Medulla oblongata (tissue), 1 donor: ENCODE measurements around the gene COL1A1.

Experiments
- DNase-seq: peaks from one replicate; pipeline ENCODE4 v3.0.0-alpha.2; 2015; ENCODE audit errors: extremely low spot score

Gene COL1A1

DNA sequence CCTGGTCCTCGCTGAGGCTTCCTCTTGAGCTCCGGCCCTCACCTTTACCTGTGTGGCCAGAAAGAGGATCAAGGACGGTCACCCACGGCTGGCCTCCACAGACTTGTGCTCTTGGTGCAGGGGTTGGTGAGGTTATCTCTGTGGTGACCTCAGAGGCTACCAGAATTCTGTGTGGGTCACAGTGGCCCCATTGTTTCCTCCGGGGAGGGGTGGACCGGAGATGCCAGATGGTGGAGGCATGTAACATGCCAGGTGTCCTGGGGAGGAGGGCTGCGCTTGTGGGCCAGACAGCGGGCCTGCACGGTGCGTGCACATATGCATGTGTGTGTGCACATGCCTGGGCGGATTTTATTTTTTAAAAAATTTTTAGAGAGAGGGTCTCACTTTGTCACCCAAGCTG, 29.3 kb downstream of the COL1A1 start:
- no peak for DNase-seq

DNA sequence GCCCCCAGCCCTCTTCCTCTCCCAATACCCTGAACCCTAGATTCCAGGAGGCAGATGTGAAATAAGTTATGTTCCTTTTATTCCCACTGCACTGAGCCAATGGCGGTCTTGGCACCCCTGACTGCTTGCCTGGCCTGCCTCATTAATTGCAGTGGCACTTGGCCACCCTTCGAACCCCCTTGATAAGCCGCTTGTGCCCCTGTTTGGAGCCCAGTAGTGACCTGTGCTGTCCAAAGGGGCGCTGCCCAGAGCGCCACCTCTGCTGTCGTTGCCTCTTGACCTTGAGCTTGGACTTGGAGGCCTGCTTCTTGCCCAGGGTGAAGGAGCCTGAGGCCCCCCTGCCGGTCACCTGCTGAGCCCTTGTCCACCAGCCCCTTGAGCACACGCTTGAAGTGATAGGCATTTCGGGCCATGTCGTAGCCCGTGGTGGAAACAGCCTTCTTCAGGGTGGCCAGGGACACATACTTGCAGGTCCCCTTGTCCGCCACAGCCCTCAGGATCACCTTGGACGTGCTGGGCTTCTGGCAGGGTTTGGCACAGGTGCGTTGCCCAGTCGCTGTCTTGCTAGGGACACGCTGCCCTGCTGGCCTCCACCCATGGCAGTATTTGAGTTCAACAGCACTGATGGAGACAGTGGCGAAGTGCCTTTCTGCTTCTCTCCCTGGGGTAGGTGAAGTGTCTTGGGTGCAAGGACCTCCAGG, 29.9 kb downstream of the COL1A1 start:
- no peak for DNase-seq

DNA sequence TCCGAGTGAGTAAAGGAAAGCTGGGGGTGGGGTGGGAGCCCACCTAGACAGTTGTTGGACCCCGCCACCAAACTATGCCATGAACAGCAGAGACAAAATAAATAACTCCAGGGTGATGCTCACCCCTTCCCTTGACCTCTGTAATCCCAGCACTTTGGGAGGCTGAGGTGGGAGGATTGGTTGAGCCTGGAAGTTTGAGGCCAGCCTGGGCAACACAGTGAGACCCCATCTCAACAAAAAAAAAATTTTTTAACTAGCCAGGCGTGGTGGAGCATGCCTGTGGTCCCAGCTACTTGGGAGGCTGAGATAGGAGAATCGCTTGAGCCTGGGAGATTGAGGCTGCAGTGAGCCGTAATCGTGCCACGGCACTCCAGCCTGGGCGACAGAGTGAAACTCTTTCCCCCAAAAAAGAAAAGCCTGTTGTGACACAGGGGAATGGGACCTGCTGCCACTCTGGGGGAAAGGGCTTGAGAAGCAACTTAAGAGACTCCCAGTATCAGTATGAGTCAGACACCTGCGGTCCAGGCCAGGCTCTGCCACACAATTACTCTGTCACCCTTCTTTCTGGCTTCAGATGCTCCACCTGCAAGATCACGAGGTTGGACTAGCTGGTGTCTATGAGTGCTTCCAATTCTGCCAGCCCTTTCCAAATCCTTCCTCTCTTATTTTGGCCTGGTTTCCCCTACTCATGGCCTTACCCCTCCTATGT, 30.6 kb downstream of the COL1A1 start:
- DNase-seq, result no peak

DNA sequence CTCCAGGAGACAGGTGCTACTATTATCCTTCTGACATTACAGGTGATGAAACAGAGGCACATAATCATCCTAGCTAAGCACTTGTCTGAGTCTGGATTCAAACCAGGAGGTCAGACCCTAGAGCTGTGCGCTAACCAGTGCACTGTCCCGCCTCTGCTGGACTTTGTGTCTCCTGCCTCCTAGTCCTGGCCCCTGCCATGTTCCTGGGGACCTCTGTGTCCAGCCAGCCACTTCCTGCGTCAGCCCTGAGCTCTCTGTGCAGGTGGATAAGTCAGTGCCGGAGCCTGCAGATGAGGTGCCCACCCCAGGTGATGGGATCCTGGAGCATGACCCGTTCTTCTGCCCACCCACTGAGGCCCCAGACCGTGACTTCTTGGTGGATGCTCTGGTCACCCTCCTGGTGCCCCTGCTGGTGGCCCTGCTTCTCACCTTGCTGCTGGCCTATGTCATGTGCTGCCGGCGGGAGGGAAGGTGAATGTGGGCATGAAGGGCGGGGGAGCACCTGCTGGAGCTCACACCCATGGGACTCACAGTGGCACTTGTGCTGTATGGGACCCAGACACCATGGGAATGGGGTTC, 31.5 kb downstream of the COL1A1 start:
- DNase-seq, result no peak

DNA sequence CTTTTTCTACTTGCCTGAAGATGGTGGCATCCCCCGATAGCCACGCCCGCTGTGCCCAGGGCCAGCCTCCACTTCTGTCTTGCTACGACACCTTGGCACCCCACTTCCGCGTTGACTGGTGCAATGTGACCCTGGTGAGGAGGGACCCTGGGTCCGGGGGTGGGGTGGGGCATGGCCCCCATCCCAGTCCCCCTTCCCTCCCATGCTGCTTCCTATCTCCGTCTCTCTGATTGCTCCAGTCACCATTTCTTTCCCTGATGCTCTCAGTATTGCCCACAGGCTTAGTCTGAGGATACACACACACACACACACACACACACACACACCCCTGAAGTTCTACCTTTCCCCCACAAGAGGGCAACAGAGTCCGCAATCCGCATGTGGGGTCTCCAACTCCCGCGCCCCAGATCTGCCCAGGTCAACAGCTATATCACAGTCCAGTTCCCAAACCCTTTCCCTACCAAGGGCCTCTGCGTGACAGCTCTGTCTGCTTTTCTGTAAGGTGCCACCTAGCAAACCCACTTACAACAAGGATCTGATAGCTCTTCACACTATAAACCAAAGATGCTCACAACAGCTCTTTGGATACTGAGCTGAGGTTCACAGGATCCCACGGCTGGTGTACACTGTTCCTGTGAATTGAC, 32.2 kb downstream of the COL1A1 start:
- peak; percentile 64 for DNase-seq

DNA sequence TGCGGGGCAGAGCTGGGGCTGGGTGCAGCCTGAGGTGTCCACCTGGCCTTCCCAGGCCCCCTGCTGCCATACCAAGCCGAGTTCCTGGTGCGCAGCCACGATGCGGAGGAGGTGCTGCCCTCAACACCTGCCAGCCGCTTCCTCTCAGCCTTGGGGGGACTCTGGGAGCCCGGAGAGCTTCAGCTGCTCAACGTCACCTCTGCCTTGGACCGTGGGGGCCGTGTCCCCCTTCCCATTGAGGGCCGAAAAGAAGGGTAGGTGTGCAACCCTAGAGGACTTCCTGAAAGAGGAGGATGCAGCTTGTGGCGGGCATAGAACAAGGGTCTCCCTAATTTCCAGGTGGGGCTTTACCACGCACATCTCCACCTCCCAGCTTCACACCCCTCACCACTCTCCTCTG, 33.1 kb downstream of the COL1A1 start:
- no peak for DNase-seq

DNA sequence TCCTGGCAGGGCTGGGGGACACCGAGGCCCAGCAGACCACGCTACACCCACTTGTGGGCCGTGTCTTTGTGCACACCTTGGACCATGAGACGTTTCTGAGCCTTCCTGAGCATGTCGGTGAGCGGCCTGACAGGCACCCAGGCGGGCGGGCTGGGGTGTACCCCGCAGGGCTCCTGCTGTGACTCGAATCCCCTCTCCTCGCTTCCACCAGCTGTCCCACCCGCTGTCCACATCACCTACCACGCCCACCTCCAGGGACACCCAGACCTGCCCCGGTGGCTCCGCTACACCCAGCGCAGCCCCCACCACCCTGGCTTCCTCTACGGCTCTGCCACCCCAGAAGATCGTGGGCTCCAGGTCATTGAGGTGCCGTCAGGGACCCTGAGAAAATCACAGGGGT, 34.1 kb downstream of the COL1A1 start:
- DNase-seq, result no peak

DNA sequence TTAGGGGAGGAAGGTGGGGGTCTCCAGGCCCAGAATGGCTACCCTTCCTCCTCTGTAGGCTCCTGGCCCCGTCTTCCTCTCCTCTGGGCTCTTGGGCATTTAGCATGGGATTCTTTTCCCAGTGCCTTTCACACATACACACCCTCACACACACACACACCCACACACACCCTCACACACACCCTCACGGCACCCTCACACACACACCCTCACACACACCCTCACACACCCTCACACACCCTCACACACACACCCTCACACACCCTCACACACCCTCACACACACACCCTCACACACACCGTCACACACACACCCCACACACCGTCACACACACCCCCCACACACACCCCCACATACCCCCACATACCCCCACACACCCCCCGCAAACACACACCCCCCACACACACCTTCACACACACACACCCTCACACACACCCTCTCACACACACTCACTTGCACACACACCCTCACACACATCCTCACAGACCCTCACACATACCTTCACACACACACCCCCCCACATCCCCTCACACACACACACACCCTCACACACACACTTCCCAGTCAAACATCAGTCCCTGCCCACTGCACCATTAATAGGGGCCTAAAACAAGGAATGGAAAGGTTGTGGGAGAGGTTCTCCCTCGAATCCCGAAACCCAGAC, 34.8 kb downstream of the COL1A1 start:
- no peak for DNase-seq

DNA sequence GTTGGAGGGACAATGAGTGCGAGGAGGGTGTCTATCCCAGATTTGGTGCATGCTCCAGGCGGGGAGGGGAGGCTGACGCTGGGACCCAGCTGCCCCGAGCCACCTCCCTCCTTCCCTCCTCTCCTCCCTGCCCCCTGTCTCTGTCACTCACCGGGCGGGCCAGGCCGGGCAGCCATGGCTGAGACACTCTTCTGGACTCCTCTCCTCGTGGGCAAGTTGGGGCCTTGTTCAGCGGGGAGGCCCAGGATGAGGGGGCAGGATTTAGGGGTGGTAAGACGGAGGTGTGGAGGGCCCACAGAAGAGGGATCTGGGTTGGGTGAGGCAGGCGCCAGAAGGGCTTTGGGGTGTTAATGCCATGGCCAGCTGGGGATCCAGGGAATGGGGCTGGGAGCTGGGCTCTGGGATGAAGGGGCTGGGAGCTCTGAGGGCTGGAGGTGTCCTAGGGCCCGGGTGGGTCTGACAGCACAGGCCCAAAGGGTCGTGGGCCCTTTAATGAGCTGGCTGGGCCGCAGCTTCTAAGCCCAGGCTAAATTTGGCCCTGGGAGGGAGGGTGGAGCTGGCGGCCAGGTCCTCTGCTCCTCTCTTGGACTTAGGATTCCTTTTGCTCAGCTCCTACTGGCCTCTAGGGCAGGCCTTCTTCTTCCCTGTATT, 35.4 kb downstream of the COL1A1 start, which contains the start of gene SGCA:
TSS of gene SGCA (plus strand) at position 139 of the 651 bp plus-strand sequence. CDS start at position 175, 36 bp downstream.
- DNase-seq, result no peak

DNA sequence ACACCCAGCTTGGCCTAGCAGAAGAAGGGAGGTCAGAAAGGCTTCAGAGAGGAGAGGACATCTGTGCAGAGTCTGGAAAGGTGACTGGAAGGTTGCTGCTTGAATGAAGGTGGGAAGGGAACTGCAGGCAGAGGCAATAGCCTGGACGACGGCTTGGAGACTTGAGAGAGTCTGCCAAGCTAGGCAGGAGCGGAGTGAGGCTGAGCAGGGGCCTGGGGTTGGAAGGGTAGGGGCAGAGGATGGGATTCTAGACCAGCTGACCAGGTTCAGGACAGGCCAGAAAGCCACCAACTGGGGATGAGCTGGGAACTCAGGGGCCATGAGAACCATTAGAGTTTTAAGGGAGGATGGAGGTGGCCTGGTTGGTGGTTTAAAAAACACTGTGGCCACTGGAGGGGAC, 36.0 kb downstream of the COL1A1 start:
- no peak for DNase-seq

DNA sequence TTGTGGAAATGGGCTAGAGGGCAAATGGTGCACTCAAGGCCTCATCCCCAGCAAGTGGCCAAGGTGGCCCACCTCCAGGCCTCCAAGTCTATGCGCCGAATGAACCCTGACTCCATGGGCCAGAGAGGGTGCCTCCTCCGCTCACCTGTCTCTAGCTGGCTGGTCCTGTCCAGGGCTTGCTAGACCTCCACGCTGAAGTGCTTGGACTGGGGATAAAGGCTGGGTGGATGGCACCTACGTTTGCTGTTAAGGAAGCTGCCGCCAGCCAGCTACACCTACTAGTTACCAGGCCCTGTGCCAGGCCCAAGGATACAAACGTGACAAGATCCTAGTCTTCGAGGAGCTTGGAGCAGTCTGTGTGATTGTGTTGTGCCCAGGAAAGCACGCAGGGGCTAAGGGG, 36.4 kb downstream of the COL1A1 start:
- no peak for DNase-seq

DNA sequence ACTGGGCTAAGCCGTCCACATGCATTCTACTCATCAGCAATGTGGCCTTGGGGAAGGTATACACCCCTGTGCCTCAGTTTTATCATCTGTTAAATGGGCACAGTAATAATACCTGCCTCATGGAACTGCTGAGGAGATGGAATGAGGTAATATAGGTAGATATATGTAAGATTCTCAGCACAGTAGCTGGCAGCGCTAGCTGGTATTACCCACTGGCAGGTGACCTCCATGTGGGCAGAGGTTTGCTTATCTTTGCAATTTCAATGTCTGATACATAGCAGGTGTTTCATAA, 36.8 kb downstream of the COL1A1 start:
- no peak for DNase-seq

DNA sequence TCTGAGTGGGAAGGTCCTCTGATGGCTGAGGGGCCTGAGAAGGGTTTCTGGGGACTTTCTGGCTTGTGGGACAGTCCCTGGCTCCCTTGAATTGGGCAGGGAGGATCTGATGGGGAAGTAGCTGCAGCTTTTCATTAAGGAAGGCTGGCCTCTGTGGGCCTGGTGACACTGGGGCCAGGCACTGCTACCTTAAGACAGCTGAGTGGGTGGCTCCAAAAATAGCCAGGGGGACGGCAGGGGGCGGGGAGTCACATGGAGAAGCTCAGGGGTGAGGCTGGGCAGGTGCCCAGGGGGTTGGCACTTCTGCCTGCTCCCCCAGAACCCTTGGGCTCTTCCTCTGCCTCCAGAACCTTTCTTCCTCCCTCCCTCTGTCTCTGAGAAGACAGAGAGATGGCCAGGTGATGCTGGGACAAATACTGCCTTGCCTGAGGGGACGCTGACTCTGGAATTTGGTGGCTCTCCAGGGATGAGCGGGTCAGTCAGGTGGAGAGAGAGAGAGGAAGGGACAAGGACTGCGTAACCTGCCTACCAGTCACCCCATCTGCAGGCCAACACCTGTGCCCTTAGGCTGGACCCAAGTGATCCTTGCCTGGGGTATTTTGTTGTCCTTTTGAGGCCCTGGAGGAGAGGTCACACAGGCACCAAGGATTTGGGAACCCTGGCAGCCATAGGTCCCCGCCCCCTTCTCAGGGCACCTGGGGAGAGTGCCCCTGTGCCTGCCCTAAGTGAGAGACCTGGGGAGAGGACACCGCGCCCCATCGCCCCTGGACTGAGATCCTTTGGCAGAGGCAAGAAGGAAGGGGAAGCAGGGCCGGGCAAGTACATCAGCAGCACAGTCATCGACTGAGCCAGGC, 37.4 kb downstream of the COL1A1 start:
- DNase-seq, result no peak

DNA sequence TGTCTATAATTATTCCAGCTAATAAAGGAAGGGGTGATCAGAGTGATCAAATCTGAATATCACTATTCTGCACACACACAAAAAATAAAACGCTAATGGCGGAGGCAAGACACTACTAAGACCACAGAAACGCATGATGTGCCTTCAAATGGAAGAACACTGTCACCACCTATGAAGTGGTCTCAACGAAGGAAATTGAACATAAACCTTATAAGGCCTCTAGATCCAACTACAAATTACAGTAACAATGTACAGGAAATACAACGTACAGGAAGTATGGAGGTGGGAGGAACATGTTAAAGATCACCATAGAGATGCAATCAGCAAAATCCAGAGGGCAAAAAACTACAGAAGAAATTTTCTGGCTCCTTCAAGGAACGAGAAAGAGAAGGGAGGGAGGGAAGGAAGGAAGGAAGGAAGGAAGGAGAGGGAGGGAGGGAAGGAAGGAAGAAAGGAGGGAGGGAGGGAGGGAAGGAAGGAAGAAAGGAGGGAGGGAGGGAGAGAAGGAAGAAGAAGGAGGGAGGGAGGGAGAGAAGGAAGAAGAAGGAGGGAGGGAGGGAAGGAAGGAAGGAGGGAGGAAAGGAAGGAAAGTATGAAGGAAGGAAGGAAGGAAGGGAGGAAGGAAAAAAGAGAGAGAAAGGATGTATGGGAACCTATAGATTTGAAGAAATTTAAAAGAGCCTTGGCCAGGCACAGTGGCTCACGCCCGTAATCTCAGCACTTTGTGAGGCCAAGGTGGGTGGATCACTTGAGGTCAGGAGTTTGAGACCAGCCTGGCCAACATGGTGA, 38.8 kb downstream of the COL1A1 start:
- DNase-seq, result no peak

DNA sequence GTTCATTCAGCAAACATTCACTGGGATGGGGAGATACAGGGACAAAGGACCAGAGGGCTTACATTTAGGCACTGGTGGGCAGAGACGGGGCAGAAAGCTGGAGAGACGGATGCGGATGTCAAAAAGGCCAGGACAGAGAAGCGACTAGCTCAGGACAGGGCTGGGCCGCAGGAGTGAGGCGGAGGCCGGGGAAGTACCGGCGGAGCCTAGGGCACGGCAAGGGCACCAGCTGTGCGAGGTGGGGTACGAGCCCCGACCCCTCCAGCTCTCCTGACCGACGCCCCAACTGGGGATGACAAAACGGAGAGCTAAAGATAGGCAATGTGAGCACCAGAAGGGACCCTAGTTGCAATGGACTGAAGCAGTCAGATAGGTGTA, 39.5 kb downstream of the COL1A1 start:
- DNase-seq, result no peak

DNA sequence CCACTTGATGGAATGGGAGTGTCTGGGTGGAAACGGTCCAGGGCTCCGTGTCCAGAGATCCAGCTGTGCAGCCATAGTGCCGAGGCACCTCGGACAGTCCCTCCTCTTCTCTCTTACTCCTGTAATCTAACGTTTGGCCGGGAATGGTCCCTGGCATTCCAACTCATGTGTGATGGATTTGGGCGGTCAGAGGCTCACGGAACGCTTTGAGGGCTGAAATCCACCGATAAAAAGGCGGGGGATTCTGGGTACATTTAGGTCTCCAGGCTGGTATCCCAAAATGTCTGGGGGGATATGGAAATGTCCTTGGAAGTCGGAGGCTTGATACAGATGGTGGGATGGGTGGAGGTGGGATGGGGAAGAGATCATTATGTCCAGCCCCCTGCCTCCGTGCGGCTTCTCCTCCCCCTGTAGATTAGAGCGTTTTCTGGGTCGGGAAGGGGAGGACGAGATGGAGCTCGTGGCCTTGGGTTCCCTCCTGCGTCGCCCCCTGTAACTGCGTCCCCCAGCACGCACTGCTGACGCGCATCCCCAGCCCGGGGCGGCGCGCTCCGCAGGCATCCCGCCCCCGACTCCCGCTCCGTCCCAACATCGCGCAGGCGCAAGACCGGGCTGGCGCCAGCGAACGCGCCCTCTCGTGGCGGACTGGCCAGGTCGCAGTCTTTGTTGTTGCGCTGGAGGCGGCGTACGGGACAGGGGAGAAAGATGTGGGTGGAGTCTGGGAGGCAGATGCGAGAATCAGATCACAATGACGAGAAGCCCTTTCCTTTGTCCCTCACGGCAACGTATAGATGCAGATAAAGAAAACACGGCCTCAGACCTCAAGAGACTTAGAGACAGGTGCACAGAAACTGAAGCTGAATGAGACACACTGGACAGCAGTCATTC, 40.2 kb downstream of the COL1A1 start:
- DNase-seq, result peak; percentile 95

DNA sequence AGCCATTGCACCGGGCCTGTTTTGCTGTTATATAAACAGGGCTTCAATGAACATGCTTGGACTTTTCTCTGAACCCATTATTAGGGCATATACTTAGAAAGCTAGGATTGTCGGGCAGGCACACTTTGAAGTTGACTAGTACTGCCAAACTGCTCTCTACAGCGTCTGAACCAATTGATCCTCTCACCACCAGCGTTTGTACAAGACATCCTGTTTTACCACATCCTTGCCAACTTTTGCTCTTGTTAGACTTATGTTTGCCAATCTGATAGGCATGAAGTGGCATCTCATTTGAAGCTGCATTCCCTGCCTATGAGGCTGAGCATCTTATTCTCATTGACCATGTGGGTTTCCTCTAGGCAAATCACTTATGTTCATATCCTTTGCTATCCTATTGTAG, 43.5 kb downstream of the COL1A1 start:
- DNase-seq, result no peak

DNA sequence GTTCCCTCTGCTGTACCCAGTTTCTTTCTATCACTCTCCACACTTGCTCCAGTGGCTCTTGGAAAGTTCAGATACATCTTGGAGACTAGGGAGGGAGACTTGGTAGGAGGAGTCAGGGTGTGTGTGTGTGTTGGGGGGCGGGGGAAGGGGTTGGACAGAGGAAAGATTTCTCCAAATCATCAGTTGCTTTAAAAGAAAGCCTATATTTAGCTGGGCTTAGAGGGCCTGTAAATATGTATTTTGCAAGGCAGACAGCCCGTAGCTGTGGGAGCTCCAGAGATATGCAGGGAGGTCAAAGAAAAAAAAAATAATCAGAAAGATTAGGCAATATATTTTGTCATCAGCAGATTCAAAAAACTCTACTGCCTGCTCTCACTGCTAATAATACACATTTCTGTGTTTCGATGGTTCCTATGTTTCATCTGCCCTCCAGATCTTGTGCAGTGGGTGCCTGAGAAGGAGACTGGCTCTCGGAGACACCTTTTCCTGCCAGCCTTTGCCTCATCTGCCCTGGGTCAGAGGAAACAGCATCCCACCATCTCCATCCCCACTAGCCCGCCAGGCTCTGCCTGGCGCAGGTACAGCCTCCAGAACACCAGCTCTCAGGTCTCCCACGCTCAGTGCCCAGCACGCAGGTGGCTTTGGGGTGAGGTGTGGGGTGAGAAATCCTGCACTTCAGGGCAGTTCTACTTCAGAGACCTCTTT, 46.2 kb downstream of the COL1A1 start:
- no peak for DNase-seq
